Ecto neural progenitor cell (in vitro differentiated cells): ENCODE data around the gene KCTD4.

ENCODE experiments used
- DNase-seq: peaks from one replicate; pipeline ENCODE4 v3.0.0-alpha.2; 2018; ENCODE audit warnings: low spot score

Gene KCTD4

DNA sequence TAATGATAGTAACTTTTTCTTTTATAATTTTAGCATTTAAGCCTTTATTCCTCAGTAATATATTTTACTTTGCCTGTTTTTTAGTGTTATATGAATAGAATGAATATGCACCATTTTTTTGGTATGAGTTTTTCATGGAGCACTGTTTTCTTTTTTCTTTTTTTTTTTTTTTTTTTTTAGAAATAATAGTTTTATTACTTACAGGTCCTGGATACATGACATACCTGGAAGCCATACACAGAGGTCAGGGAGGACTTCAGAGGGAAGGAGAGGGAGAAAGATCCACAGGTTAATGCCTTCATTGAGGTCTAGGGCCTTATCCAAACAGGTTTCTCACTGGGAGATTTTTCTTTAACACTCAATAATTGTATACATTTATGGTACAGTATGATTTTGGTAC lies 26.4 kb downstream of the KCTD4 start:
- DNase-seq: no peak

DNA sequence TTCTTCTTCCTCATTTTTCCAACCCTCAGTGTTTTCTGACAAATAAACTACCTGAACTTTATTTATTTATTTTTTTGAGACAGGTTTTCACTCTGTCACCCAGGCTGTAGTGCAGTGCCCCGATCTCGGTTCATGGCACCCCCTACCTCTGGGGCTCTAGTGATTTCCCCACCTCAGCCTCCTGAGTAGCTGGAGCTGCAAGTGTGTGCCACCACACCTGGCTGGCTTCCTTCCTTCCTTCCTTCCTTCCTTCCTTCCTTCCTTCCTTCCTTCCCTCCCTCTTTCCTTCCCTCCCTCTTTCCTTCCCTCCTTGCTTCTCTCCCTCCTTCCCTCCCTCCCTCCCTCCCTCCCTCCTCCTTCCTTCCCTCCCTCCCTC lies 32.3 kb downstream of the KCTD4 start:
- DNase-seq: no peak

DNA sequence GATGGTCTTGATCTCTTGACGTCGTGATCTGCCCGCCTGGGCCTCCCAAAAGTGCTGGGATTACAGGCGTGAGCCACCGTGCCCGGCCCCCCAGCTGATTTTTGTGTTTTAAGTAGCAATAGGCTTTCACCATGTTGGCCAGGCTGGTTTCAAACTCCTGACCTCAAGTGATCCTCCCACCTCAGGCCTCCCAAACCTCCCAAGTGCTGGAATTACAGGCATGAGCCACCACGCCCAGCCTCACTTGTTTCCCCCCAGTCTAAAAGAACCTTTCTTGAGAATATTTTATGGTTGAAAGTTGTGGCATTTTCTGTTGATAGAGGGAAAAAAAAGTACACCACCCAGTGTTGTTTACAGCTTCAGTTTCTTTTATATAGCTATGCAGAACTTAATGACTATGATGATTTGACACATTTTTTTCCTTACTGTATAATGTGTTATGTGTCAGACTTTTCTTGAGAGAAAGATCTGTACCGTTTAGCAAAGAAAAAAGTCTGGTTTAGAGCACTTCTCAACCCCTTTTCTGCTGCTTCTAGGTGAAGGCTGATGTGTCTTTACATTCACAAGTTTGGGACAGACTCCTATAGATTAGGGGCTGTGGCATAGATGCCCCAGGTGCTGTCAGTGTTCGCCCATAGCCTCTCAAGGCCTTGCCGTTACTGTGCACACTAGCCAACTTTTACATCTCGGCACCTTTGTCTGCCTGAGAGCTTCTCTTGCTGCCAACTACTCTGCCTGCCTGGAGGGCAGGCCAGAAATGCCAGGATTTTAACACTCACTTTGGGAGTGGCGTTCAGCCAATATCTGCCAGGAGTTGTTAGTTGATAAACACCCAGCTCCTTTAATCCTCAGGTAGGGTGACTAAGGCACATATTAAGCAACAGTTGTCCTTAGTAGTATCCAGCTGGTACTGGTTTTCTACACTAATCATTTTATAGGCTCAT lies 33.0 kb downstream of the KCTD4 start:
- no peak for DNase-seq

DNA sequence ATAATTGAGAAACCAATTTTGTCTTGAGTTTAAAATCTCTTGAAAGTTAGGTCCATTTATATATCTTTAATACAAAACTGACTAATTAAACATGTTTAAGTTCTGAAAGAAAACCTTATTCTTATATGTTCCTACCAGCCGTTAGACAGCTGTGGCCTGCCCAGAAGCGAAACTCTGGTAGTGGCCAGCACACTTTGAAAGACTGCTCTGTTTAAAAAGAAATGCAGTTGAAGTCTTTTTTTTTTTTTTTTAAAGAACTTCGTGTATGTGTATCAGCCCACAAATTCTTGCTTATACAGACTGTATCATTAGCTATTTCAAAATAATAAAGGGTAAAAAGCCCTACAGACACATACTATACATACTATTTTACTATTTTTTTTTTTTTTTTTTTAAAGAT lies 34.0 kb downstream of the KCTD4 start:
- no peak for DNase-seq

DNA sequence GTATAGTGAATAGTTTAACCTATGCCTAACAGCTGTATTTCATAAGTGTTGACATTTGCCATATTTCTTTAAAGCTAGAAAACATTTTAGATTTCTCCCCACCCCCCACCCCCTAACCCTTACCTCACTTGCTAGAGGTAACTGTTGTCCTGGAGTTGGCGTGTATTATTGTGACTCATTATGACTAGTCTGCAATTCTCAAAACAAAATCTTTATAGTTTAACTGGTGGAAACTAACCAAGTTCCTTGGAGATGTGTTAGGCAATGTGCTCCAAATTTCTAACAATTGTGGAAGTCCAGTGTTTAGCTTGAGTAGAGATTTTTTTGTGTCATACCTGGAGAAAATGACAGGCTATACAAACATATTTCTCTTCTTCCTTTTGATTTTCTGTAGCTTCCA lies 38.0 kb downstream of the KCTD4 start:
- DNase-seq: no peak

DNA sequence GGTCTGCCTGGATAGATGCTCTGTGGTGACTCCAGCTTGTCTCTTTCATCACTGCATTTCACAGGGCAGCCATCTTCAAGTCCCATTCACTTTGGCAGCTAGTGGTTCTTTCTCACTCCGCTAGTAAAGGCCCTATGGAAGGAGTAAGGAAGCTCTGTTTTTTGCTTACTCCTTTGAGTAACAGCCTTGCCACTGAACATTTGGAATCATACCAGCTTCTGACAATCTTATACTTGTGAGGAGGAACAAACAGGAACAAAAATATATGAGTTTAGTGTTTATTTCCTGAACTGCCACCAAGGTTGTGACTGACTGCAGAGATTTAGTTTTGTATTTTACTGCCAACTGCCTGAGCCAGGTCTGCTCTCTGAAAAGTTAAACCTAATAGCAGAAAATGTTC lies 38.7 kb downstream of the KCTD4 start:
- no peak for DNase-seq

DNA sequence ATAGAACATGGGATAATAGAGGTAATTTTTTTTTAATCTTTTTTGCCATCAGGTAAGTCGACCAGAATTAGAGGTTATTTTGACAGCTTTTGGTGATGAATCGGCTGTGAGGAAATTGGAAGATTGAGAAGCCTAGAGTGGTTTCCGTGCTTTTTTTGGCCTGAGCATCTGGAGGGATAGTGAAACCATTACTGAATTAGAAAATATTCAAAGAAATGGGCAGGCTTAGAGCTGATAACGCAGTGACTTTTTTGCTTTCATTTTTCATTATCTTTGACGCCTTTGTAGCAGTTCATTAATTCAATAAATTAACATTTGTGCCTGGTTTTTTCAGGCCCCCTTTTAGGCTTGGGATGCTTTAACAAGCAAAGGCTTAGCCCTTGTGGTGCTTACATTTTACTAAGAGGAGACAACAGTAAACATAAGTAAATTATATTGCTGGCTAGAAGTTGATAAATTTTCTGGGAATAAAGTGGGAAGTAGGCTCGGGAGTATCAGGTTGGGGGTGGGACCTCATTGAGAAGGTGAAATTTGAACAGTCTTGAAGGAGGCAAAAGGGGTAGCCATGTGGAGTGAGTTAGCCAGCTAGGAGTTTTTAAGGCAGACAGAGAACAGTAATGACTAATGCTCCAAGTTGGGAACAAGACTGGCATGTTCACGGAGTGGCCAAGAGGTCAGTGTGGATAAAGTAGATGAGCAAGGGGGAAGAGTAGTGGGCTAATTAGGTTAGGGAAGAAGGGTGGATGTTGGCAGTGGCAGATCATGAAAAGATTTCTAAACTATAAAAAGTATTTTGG lies 44.1 kb downstream of the KCTD4 start:
- DNase-seq: no peak

DNA sequence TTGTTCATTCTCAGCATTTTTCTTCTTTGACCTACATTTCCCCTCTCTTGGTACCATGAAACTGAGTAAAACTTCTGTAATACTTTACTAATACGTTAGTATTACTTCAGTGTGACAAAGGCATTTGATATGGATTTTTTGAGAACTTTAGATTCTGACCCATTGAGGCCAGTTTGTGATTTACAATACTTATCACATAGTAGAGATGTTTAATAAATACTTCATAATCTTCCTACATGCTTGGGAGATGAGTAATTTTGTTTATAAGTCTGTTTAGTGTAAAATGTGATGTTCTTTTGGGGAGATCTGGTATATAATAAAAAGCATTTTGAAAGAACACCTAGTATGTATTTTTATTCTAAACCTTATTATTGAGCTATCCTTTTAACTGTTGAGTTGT lies 50.9 kb downstream of the KCTD4 start:
- DNase-seq: no peak

DNA sequence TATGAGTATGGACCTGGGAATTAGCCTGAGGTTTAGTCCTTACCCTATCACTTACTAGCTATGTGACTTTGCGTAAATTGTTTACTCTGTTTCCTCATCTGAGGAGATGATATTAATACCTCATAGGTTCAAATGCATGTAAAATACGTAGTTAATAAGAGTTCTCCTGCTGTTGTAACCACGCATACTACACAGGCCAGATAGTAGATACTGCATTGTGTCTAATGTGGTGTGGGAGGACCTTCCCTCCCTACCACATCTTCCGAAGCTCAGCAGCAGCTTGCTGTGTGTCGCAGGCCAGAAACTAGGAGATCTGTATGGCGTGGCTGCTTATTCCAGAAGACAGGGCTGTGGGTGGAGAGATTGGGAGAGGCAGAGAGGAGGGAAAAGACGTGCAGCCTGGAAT lies 57.5 kb downstream of the KCTD4 start:
- DNase-seq: no peak
